A549 (cell line): Measurements from ENCODE around the gene SNX6.
"Not testable (repeated sequence)": the region's sequence is repeated elsewhere in the genome, so short reads cannot be mapped to it uniquely, and the experiment has no call there.

Experiments
- CBX8 ChIP-seq: fragments of 200-600 bp; sonication (generic); IDR thresholded peaks from 2 replicates; pipeline ENCODE4 v1.6.1; 2016
- CEBPB ChIP-seq, 2 experiments: fragments of >200 bp in 1 of 2; sonication (Bioruptor Twin) in 1 of 2; formaldehyde crosslinking in 1 of 2; IDR thresholded peaks; 2 replicates each; pipeline ENCODE4 v1.6.1; 2012 to 2016
- CHD2 ChIP-seq: fragments of 150-350 bp; IDR thresholded peaks from 2 replicates; pipeline ENCODE4 v1.6.1; 2014; ENCODE audit warnings: low read length; ENCODE audit not compliant: partially characterized antibody
- CTCF ChIP-seq: fragments of >200 bp; sonication (Bioruptor Twin); formaldehyde crosslinking; IDR thresholded peaks from 3 replicates; pipeline ENCODE4 v1.5.1; 2016
- EP300 ChIP-seq, 2 experiments: fragments of >200 bp; sonication (Bioruptor Twin); formaldehyde crosslinking; IDR thresholded peaks; 2 replicates in 1 of 2; 3 replicates in 1 of 2; pipeline ENCODE4 v1.6.1; 2016 to 2017
- FOSB ChIP-seq: fragments of 250-450 bp; sonication (Bioruptor Pico); IDR thresholded peaks from 2 replicates; pipeline ENCODE4 v1.5.0; 2020; ENCODE audit warnings: mild to moderate bottlenecking, moderate library complexity
- HOXA7 ChIP-seq: fragments of 250-450 bp; sonication (Bioruptor Pico); IDR thresholded peaks from 2 replicates; pipeline ENCODE4 v1.5.0; 2020; ENCODE audit warnings: mild to moderate bottlenecking, moderate library complexity
- MYC ChIP-seq: IDR thresholded peaks from 2 replicates; pipeline ENCODE4 v1.6.1; 2012; ENCODE audit warnings: mild to moderate bottlenecking, inconsistent platforms, low read length, improper control_type of control experiment, borderline replicate concordance
- PHF8 ChIP-seq: fragments of 200-600 bp; sonication (generic); IDR thresholded peaks from 2 replicates; pipeline ENCODE4 v1.6.1; 2016; ENCODE audit warnings: low read depth, mild to moderate bottlenecking, antibody characterized with exemption, moderate library complexity, borderline replicate concordance
- POLR2A ChIP-seq: IDR thresholded peaks from 2 replicates; pipeline ENCODE4 v1.6.1; 2012; ENCODE audit warnings: mild to moderate bottlenecking, low read length
- POLR2AphosphoS2 ChIP-seq: conservative IDR thresholded peaks from 2 replicates; pipeline ENCODE4 v1.6.1; 2012; ENCODE audit warnings: low read length, improper control_type of control experiment, inconsistent platforms
- REST ChIP-seq: fragments of 200-600 bp; sonication (generic); IDR thresholded peaks from 2 replicates; pipeline ENCODE4 v1.6.1; 2016; ENCODE audit warnings: antibody characterized with exemption, mild to moderate bottlenecking, moderate library complexity
- ZC3H11A ChIP-seq: fragments of 450-650 bp; IDR thresholded peaks from 2 replicates; pipeline ENCODE4 v1.6.1; 2014; ENCODE audit warnings: antibody characterized with exemption, mild to moderate bottlenecking

DNA sequence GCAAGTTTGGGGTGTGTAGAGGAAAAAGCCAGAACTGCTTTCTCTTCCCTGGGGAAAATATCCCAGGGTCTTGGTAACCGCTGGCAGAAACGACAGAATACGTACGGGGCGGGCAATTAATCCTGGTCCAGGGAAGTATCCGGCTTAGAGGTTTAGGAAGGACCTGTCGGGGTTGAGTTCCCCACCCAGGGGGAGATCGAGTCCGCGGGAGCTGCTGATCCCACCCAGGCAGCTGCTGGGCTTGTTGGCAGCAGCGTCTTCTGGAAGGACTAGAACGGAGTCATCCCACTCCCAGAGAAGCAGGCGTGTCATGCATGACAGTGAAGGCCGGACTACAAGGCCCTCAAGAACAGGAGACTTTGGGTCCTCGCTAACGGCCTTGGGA, 82.8 kb downstream of the SNX6 start:
- TF ChIP-seq REST; EP300 (IDR thresholded peaks at IDR 0.05); POLR2AphosphoS2; CTCF; MYC; HOXA7; POLR2A; ZC3H11A; FOSB (CRISPR knock-in tag); CEBPB (IDR thresholded peaks at IDR 0.05); PHF8; CBX8; CHD2: not testable (repeated sequence)
